Measurements from ENCODE around the gene NEURL1.

DNA sequence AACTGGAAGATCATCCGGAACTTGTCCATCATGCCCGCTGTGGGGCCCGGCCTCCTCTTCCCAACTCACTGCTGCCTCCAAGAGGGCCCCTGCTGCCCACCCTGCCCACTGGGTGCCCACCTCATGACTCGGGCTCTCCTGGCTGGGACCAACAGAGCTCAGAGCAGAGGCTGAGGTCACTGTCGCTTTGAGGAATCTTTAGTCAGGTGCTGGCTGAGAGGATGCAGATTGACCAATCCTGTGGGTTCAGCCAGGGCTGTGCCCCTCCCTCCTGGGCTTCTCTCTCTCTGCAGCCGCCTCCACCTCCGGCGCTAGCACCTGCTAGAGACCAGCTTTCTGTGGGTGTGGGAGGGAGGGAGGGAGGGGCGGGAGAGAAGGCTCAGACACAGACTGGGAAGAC is 34.8 kb upstream of the NEURL1 start, which contains the start of gene CALHM1:
- TF ChIP-seq CTCF (IDR thresholded peaks at IDR 0.05) (no peak), EZH2 (IDR thresholded peaks at IDR 0.05; ENCODE audit: borderline replicate concordance, insufficient read depth, low read depth, low read length, poor library complexity, severe bottlenecking) (no peak)
